OCI-LY7 (cell line): ENCODE measurements around the gene RNF40. TPM values are rescaled to one million over a fixed set of nuclear protein-coding genes. Genes with fewer than 3 reads are reported as not detected.

ENCODE experiments used
- BruUV-seq: library from RNA; stranded (reverse); fragments of 400-500 nt; replicated peaks from 2 replicates; lab custom pipeline; 2021; lab: Mats Ljungman, UMichigan
- CTCF ChIA-PET: fragments of 300-600 bp; sonication (Branson Sonifier 250); formaldehyde crosslinking; loops from one replicate; lab custom pipeline; 2022; ENCODE audit warnings: antibody characterized with exemption; ENCODE audit not compliant: unreplicated experiment; lab: Charles Lee
- POLR2A ChIA-PET: fragments of 300-600 bp; sonication (Branson Sonifier 250); formaldehyde crosslinking; loops from one replicate; lab custom pipeline; 2022; ENCODE audit warnings: antibody characterized with exemption; lab: Charles Lee
- DNase-seq: peaks from one replicate; pipeline ENCODE4 v3.0.0-alpha.2; 2015; ENCODE audit warnings: low spot score
- H2AFZ ChIP-seq: fragments of 200-600 bp; sonication (generic), shearing (Covaris generic); 2 replicates; pipeline ENCODE4 v1.6.1; 2014; ENCODE audit warnings: mild to moderate bottlenecking, antibody characterized with exemption, low read length, moderate library complexity
- H3K27ac ChIP-seq: fragments of 200-600 bp; sonication (generic); 2 replicates; pipeline ENCODE4 v1.5.1; 2014; ENCODE audit warnings: mixed run types, low read depth, mild to moderate bottlenecking, moderate library complexity, low read length, inconsistent platforms; ENCODE audit not compliant: poor library complexity, severe bottlenecking
- H3K36me3 ChIP-seq: fragments of 200-600 bp; sonication (generic); 2 replicates; pipeline ENCODE4 v1.6.1; 2014; ENCODE audit warnings: mild to moderate bottlenecking, antibody characterized with exemption, low read length, moderate library complexity, mixed read lengths; ENCODE audit not compliant: insufficient read depth
- H3K4me1 ChIP-seq: fragments of 200-600 bp; sonication (generic); 2 replicates; pipeline ENCODE4 v1.5.1; 2014; ENCODE audit warnings: mild to moderate bottlenecking, low read length; ENCODE audit not compliant: insufficient read depth, poor library complexity, severe bottlenecking
- H3K4me2 ChIP-seq: fragments of 200-600 bp; sonication (generic); 2 replicates; pipeline ENCODE4 v1.6.1; 2014; ENCODE audit warnings: mild to moderate bottlenecking, low read length
- H3K4me3 ChIP-seq: fragments of 200-600 bp; sonication (generic); 2 replicates; pipeline ENCODE4 v1.5.1; 2014; ENCODE audit warnings: mild to moderate bottlenecking, low read depth, low read length; ENCODE audit not compliant: poor library complexity, severe bottlenecking
- H3K79me2 ChIP-seq: fragments of 200-600 bp; sonication (generic); 2 replicates; pipeline ENCODE4 v1.6.1; 2016; ENCODE audit warnings: low read depth, mild to moderate bottlenecking, low read length, moderate library complexity, mixed read lengths; ENCODE audit not compliant: insufficient read depth
- H3K9me2 ChIP-seq: fragments of 200-600 bp; sonication (generic); 2 replicates; pipeline ENCODE4 v1.6.1; 2016; ENCODE audit warnings: mild to moderate bottlenecking, low read length, mixed read lengths; ENCODE audit not compliant: insufficient read depth
- H3K9me3 ChIP-seq: fragments of 200-600 bp; sonication (generic); 2 replicates; pipeline ENCODE4 v1.6.1; 2014; ENCODE audit warnings: mild to moderate bottlenecking, mixed run types, low read length, mixed read lengths
- H4K20me1 ChIP-seq: fragments of 200-600 bp; sonication (generic); 2 replicates; pipeline ENCODE4 v1.6.1; 2014; ENCODE audit warnings: mild to moderate bottlenecking, antibody characterized with exemption, low read length, moderate library complexity, mixed read lengths; ENCODE audit not compliant: insufficient read depth
- EZH2phosphoT487 ChIP-seq: fragments of 200-600 bp; sonication (generic); IDR thresholded peaks from 2 replicates; pipeline ENCODE4 v1.6.1; 2018; ENCODE audit warnings: low read depth, borderline replicate concordance, mild to moderate bottlenecking, mixed run types, antibody characterized with exemption, low read length, moderate library complexity, mixed read lengths
- intact Hi-C: fragments of 100-400 bp; cut with micrococcal nuclease; formaldehyde crosslinking; loops from one replicate; pipeline ENCODE4 v1.10.0; 2022; ENCODE audit not compliant: unreplicated experiment
- total RNA-seq, 2 experiments: library from RNA; depleted of rRNA in 1 of 2; stranded (reverse); fragments of >200 nt in 1 of 2; shearing (Covaris generic) in 1 of 2; gene quantifications; 2 replicates each; pipeline ENCODE4 v1.2.3, GENCODE V29; 2014 to 2022
- TF ChIP-seq, protein P1 (sequence below): fragments of 200-600 bp; sonication (generic); conservative IDR thresholded peaks from 2 replicates; pipeline ENCODE4 v1.5.1; 2014; ENCODE audit warnings: mild to moderate bottlenecking, antibody characterized with exemption, low read length, moderate library complexity, mixed read lengths

The RNF40 gene
- total RNA-seq, 2 experiments from 2014 or later, result 70.5 to 108 TPM

DNA sequence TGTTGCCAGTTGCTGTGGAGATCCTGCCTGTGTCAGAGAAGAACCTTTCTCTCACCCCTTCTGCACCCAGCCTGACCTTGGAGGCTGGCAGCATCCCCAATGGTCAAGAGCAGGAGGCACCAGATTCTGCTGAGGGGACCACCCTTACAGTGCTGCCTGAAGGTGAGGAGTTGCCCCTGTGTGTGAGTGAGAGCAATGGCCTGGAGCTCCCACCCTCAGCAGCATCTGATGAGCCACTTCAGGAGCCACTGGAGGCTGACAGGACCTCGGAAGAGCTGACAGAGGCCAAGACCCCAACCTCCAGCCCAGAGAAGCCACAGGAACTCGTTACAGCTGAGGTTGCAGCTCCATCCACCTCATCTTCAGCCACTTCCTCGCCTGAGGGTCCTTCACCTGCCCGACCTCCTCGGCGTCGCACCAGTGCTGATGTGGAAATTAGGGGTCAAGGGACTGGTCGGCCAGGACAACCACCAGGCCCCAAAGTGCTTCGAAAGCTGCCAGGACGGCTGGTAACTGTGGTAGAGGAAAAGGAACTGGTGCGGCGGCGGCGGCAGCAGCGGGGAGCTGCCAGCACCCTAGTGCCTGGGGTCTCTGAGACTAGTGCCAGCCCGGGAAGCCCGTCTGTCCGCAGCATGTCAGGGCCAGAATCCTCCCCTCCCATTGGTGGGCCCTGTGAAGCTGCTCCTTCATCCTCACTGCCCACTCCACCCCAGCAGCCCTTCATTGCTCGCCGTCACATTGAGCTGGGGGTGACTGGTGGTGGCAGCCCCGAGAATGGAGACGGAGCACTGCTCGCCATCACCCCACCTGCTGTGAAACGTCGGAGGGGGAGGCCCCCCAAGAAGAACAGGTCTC, 24.1 kb upstream of the RNF40 start:
- Histone ChIP-seq H3K9me2 (no peaks in the 10 kb centered on the region), H3K27ac (no peak overlapping the region), H3K4me2 (no peak overlapping the region), H3K79me2 (no peaks in the 10 kb centered on the region), H4K20me1 (no peaks in the 10 kb centered on the region), H3K36me3 (peaks cover 93% of the 10 kb centered on the region), H2AFZ (no peak overlapping the region), H3K4me3 (no peak overlapping the region), H3K9me3 (no peaks in the 10 kb centered on the region), H3K4me1 (no peaks in the 10 kb centered on the region)
- POLR2A ChIA-PET, result no interaction called here
- no peak for TF ChIP-seq EZH2phosphoT487
- TF ChIP-seq, protein P1, sequence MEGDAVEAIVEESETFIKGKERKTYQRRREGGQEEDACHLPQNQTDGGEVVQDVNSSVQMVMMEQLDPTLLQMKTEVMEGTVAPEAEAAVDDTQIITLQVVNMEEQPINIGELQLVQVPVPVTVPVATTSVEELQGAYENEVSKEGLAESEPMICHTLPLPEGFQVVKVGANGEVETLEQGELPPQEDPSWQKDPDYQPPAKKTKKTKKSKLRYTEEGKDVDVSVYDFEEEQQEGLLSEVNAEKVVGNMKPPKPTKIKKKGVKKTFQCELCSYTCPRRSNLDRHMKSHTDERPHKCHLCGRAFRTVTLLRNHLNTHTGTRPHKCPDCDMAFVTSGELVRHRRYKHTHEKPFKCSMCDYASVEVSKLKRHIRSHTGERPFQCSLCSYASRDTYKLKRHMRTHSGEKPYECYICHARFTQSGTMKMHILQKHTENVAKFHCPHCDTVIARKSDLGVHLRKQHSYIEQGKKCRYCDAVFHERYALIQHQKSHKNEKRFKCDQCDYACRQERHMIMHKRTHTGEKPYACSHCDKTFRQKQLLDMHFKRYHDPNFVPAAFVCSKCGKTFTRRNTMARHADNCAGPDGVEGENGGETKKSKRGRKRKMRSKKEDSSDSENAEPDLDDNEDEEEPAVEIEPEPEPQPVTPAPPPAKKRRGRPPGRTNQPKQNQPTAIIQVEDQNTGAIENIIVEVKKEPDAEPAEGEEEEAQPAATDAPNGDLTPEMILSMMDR, result no peak
- intact Hi-C loops, result no loop called here
- TSS peak; percentile 51 for BruUV-seq
- no peak for DNase-seq
- CTCF ChIA-PET, result no interaction called here

DNA sequence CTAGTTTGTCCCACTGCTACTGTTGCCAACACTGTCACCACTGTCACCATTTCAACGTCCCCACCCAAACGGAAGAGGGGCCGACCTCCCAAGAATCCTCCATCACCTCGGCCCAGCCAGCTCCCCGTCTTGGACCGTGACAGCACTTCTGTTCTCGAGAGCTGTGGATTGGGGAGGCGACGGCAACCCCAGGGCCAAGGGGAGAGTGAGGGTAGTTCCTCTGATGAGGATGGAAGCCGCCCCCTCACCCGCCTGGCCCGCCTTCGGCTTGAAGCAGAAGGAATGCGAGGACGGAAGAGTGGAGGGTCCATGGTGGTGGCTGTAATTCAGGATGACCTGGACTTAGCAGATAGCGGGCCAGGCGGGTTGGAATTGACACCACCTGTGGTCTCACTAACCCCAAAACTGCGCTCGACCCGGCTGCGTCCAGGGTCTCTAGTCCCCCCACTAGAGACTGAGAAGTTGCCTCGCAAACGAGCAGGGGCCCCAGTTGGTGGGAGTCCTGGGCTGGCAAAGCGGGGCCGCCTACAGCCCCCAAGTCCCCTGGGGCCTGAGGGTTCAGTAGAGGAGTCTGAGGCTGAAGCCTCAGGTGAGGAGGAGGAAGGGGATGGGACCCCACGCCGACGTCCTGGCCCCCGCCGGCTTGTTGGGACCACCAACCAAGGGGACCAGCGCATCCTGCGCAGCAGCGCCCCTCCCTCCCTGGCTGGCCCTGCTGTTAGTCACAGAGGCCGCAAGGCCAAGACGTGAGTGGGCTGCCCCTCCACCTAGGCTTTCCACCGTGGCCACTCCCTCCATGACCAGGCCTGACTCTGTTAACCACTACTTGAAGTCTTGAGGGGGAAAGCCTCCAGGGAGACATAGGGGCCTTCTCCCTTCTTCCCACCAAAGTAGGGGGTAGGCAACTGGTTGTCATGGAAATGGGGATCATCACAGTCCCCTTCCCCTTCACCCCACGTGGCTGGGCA, 22.9 kb upstream of the RNF40 start:
- no peaks in the 10 kb centered on the region for H3K9me3 ChIP-seq
- H3K4me2 ChIP-seq, result no peak overlapping the region
- H3K36me3 ChIP-seq, result peaks cover 92% of the 10 kb centered on the region
- H2AFZ ChIP-seq, result no peak overlapping the region
- no peak overlapping the region for H3K4me3 ChIP-seq
- CTCF ChIA-PET, result no interaction called here
- no TSS peak for BruUV-seq
- TF ChIP-seq EZH2phosphoT487, result no peak
- TF ChIP-seq, protein P1, result no peak
- H3K27ac ChIP-seq, result no peak overlapping the region
- no peak for DNase-seq
- POLR2A ChIA-PET, result interaction anchor here (0.7 kb wide), 1 partner anchor 83 kb away, joined by 3 read pairs; no protein-coding TSS in a partner anchor
- H4K20me1 ChIP-seq, result no peaks in the 10 kb centered on the region
- no peaks in the 10 kb centered on the region for H3K4me1 ChIP-seq
- intact Hi-C loops, result no loop called here
- no peaks in the 10 kb centered on the region for H3K9me2 ChIP-seq
- no peaks in the 10 kb centered on the region for H3K79me2 ChIP-seq
